Measurements from ENCODE around the gene VPS37B.

Gene VPS37B

DNA sequence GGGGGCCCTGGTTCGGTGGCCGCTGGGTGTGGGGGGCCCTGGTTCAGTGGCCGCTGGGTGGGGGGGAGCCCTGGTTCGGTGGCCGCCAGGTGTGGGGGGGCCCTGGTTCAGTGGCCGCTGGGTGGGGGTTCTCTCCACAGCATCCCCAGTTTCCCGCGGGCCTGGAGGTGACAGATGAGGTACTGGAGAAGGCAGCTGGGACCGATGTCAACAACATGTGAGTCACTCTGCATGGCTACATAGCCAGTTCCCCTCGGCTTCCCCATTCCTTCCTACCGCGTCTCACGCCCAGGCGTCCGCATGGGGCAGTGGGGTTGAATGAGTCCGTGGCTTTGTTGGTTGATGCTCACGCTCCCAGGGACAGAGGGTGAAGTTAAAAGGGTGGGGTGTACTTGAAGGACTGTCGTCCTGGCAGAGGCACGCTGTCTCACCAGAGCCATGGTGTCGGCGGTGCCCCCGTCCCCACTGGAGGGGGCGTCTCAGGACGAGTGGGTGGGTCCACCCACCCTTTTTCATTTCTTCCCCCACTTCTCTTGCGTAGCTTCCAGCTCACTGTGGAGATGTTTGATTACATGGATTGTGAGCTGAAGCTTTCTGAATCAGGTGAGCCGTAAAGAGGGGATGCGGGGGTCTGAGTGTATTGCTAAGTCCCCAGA lies 45.1 kb downstream of the VPS37B start:
- intact Hi-C loops (cut with DNase I; ENCODE audit: low total_unique reads), result no loop called here
- H3K27me3 ChIP-seq, result no peaks in the 10 kb centered on the region
- DNase-seq, result no peak
- H3K9me3 ChIP-seq, result no peaks in the 10 kb centered on the region
- peak overlapping the region; percentile 77 to 79 for H3K27ac ChIP-seq
- peaks cover 0 to 42% (median 33%) of the 10 kb centered on the region in 4 donors for H3K4me1 ChIP-seq
- peaks cover 0 to 34% (median 2%) of the 10 kb centered on the region in 3 donors for H3K36me3 ChIP-seq
- TF ChIP-seq, protein P1, sequence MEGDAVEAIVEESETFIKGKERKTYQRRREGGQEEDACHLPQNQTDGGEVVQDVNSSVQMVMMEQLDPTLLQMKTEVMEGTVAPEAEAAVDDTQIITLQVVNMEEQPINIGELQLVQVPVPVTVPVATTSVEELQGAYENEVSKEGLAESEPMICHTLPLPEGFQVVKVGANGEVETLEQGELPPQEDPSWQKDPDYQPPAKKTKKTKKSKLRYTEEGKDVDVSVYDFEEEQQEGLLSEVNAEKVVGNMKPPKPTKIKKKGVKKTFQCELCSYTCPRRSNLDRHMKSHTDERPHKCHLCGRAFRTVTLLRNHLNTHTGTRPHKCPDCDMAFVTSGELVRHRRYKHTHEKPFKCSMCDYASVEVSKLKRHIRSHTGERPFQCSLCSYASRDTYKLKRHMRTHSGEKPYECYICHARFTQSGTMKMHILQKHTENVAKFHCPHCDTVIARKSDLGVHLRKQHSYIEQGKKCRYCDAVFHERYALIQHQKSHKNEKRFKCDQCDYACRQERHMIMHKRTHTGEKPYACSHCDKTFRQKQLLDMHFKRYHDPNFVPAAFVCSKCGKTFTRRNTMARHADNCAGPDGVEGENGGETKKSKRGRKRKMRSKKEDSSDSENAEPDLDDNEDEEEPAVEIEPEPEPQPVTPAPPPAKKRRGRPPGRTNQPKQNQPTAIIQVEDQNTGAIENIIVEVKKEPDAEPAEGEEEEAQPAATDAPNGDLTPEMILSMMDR (IDR thresholded peaks at IDR 0.05), result no peak
- no peak overlapping the region for H3K4me3 ChIP-seq

DNA sequence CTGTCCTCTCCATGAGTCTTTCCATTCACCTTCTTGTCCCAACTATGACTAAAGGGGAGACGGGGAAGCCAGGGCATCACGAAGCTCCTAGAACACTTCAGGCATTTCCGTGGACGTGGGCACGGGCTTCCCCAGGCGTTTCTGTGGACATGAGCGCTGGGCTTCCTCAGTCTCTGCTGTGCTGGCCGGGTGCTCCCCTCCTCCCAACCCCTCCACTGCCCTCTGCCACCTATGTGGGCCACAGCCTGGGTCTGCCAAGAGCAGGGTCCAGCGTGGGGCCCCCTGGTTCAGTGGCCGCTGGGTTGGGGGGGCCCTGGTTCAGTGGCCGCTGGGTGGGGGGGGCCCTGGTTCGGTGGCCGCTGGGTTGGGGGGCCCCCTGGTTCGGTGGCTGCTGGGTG lies 45.9 kb downstream of the VPS37B start:
- TF ChIP-seq, protein P1 (IDR thresholded peaks at IDR 0.05), result no peak
- no peak for DNase-seq
- Histone ChIP-seq H3K36me3 (peaks cover 0 to 26% (median 0%) of the 10 kb centered on the region in 3 donors), H3K4me3 (no peak overlapping the region), H3K9me3 (no peaks in the 10 kb centered on the region), H3K4me1 (peaks cover 0 to 49% (median 33%) of the 10 kb centered on the region in 4 donors), H3K27me3 (no peaks in the 10 kb centered on the region), H3K27ac (peak overlapping the region; percentile 42 to 50)
- intact Hi-C loops (cut with DNase I; ENCODE audit: low total_unique reads), result no loop called here

DNA sequence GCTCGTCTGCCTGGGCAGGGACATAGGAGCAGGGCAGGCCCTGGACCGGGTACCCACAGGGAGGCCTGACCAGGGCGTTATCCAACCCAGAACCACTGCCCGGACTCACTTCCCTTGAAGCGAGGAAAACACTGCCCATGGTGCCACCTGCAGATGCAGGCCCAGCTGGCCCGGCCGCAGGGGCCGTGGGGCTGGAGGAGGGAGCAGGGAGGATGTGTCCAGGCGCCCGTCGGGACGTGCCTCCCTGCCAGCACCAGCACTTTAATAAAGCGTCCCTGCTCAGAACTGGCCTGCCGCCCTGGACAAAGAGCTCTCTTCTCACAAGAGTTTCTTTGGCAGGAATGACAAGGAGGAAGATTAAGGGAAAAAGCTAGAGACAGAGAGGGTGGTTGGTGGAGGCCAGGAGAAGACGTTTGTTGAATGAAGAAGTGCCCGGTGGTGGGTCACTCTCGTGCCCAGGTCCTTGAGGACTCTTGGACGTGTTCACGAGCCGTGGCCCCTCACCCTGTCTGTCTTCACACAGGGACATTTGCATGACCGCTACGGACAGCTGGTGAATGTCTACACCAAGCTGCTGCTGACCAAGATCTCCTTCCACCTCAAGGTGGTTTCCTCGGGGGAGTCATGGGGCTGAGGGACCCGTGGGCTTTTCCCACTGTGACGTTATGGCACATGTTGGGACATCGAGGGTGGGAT lies 46.4 kb downstream of the VPS37B start:
- no peak for DNase-seq
- Histone ChIP-seq H3K27me3 (no peaks in the 10 kb centered on the region), H3K27ac (peak overlapping the region; percentile 42 to 50), H3K4me1 (peaks cover 0 to 55% (median 33%) of the 10 kb centered on the region in 4 donors), H3K9me3 (no peaks in the 10 kb centered on the region), H3K4me3 (no peak overlapping the region), H3K36me3 (peaks cover 0 to 21% (median 0%) of the 10 kb centered on the region in 3 donors)
- intact Hi-C loops (cut with DNase I; ENCODE audit: low total_unique reads), result no loop called here
- TF ChIP-seq, protein P1 (IDR thresholded peaks at IDR 0.05), result no peak

DNA sequence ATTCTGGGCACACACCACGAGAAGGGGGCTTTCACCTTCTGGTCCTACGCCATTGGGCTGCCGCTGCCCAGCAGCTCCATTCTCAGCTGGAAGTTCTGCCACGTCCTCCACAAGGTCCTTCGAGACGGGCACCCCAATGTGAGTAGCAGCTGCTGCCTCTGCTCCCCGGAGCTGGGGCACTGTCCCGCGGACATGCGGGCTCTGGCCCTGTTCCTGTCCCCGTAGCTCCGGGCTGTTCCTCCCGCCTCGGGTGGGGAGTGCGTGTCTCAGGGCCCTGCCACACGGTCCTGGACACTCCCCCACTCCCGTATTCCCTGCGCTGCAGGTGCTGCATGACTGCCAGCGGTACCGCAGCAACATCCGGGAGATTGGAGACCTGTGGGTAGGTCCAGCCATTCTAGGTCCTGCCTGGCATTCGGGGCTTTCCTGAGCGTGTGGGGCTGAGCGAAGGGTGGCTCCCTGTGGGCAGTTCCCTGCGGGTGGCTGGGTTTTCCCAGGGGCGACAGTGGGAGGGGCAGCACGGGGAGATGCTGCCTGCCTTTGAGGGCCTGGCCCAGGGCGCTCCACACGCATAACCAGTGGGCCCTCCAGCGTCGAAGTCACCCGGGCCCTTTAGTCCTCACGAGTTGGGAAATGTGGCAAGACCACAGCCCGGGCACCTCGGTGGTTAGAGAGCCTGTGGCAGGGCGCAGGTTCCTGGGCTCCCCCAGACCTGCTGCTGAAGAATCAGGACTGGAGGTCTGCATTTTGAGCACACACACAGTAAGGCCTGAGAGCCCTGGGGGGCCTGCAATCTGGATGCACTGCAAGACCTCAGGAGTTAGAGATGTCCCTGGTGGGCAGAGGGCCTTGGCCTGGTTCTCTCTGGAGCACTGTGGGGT lies 47.2 kb downstream of the VPS37B start:
- H3K27me3 ChIP-seq, result no peaks in the 10 kb centered on the region
- DNase-seq, result peak in 1 of 2 donors; percentile 62
- TF ChIP-seq, protein P1 (IDR thresholded peaks at IDR 0.05), result no peak
- peaks cover 0 to 21% (median 0%) of the 10 kb centered on the region in 3 donors for H3K36me3 ChIP-seq
- H3K4me3 ChIP-seq, result no peak overlapping the region
- peak overlapping the region; percentile 42 to 50 for H3K27ac ChIP-seq
- H3K9me3 ChIP-seq, result no peaks in the 10 kb centered on the region
- H3K4me1 ChIP-seq, result peaks cover 0 to 55% (median 30%) of the 10 kb centered on the region in 4 donors
- intact Hi-C loops (cut with DNase I; ENCODE audit: low total_unique reads), result no loop called here

DNA sequence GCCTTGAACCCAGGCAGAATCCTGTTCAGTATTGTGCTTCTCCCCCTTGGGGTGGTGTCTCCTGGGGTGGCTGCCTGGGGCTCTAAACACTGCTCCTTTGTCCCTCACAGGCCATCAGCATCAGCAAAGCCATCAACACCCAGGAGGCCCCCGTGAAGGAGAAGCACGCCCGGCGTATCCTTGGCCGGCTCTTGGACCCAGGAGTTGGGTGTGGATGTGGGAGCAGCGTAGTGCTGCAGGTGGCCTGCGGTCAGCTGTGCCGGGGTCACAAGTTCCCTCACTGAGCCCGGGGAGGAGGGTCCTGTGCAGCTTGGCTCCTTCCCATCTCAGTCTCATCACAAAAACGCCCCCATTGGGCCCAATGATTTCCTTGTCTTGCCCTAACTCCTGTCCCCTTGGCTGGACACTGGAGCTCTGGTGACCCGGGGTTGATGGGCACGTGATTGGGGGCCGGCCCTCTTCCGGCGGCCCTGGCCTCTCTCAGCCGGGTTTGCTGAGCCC lies 48.0 kb downstream of the VPS37B start:
- Histone ChIP-seq H3K27me3 (no peaks in the 10 kb centered on the region), H3K9me3 (no peaks in the 10 kb centered on the region), H3K27ac (no peak overlapping the region), H3K36me3 (peaks cover 0 to 21% (median 0%) of the 10 kb centered on the region in 3 donors), H3K4me1 (peaks cover 0 to 52% (median 24%) of the 10 kb centered on the region in 4 donors), H3K4me3 (no peak overlapping the region)
- intact Hi-C loops (cut with DNase I; ENCODE audit: low total_unique reads), result no loop called here
- no peak for DNase-seq
- TF ChIP-seq, protein P1 (IDR thresholded peaks at IDR 0.05), result no peak
